Kidney (tissue), 14 donors: ENCODE measurements around the gene ITGBL1. TPM values are rescaled to one million over a fixed set of nuclear protein-coding genes. Genes with fewer than 3 reads are reported as not detected.

ENCODE experiments used
- DNase-seq, 5 donors: peaks; one replicate each; pipeline ENCODE4 v3.0.0-alpha.2; 2013 to 2020
- FAIRE-seq: peaks from 2 replicates; lab custom pipeline; 2012; peaks lifted over from hg19 to GRCh38; lab: Jason Lieb, UNC
- H3K27ac ChIP-seq, 2 donors: one replicate each; pipeline ENCODE4 v1.7.0; 2013; ENCODE audit warnings: low read depth in 2 of 2, low read length in 2 of 2, inconsistent platforms in 1 of 2
- H3K27me3 ChIP-seq: one replicate; pipeline ENCODE4 v1.7.1; 2013; ENCODE audit warnings: low read length, inconsistent platforms; ENCODE audit not compliant: control insufficient read depth, insufficient read depth
- H3K36me3 ChIP-seq, 3 donors: one replicate each; pipeline versions ENCODE4 v1.7.0 to v1.7.1; 2013; ENCODE audit warnings: low read length in 3 of 3, control low read depth in 1 of 3, inconsistent platforms in 1 of 3; ENCODE audit not compliant: insufficient read depth in 3 of 3, control insufficient read depth in 2 of 3
- H3K4me1 ChIP-seq, 3 donors: one replicate each; pipeline versions ENCODE4 v1.7.0 to v1.7.1; 2013; ENCODE audit warnings: low read length in 3 of 3, inconsistent platforms in 1 of 3, low read depth in 1 of 3; ENCODE audit not compliant: control insufficient read depth in 2 of 3, insufficient read depth in 2 of 3
- H3K4me3 ChIP-seq, 3 donors: one replicate each; pipeline versions ENCODE4 v1.7.0 to v1.8.1; 2013; ENCODE audit warnings: low read length in 3 of 3, control low read depth in 1 of 3, inconsistent platforms in 1 of 3
- H3K9ac ChIP-seq, 3 donors: one replicate each; pipeline versions ENCODE4 v1.7.0 to v1.7.1; 2013; ENCODE audit warnings: low read length in 3 of 3, control low read depth in 1 of 3, inconsistent platforms in 1 of 3
- H3K9me3 ChIP-seq, 3 donors: one replicate each; pipeline versions ENCODE4 v1.7.0 to v1.7.1; 2013; ENCODE audit warnings: low read length in 3 of 3, control low read depth in 1 of 3, inconsistent platforms in 1 of 3; ENCODE audit not compliant: control insufficient read depth in 2 of 3, insufficient read depth in 1 of 3
- CTCF ChIP-seq: IDR thresholded peaks from 3 replicates; pipeline ENCODE4 v1.5.1; 2012; ENCODE audit warnings: mild to moderate bottlenecking, moderate library complexity, borderline replicate concordance; ENCODE audit not compliant: insufficient read depth; ENCODE audit errors: extremely low read depth
- intact Hi-C: fragments of 100-400 bp; cut with DNase I; formaldehyde crosslinking; loops from one replicate; pipeline ENCODE4 v1.11.1; 2022
- polyA plus RNA-seq: library from polyadenylated mRNA; stranded (reverse); fragments of 350-450 nt; fragmentation: Illumina TruSeq; extraction: RNeasy Lipid Tissue Mini Kit (QIAGEN cat#74804); gene quantifications from one replicate; pipeline ENCODE4 v1.2.3, GENCODE V29; 2014; ENCODE audit warnings: low read depth, low replicate concordance; ENCODE audit not compliant: insufficient read depth
- total RNA-seq: library from RNA; stranded (reverse); fragmentation: NEBNext Ultra II Directional; extraction: Animal tissue kit (Norgen Biotek cat#: 25700); gene quantifications from one replicate; pipeline ENCODE4 v1.2.1, GENCODE V29; 2021
- donor health status: control.
- donor health status: control.
- donor health status: control.
- donor health status: control.
- donor health status: control.
- donor health status: DM: yes; HTN: yes; CAD: no.
- donor health status: Normal renal cell carcinoma (clear cell type).

The ITGBL1 gene
- total and polyA plus RNA-seq, 2 donors from 2014 or later = 1.4 to 7.7 TPM

GRCh38 chr13:101429733-101430132 is 22.7 kb upstream of the ITGBL1 start:
- Histone ChIP-seq H3K4me3 (no peak overlapping the region), H3K4me1 (no peaks in the 10 kb centered on the region), H3K36me3 (no peaks in the 10 kb centered on the region), H3K27me3 (no peaks in the 10 kb centered on the region), H3K9me3 (no peaks in the 10 kb centered on the region), H3K9ac (no peak overlapping the region), H3K27ac (no peak overlapping the region)
- intact Hi-C loops = no loop called here
- FAIRE-seq (no peak), DNase-seq (no peak)
- TF ChIP-seq CTCF = no peak

GRCh38 chr13:101433895-101434294 is 18.6 kb upstream of the ITGBL1 start:
- H3K4me1 ChIP-seq = no peaks in the 10 kb centered on the region
- H3K27me3 ChIP-seq = no peaks in the 10 kb centered on the region
- DNase-seq = no peak
- H3K36me3 ChIP-seq = no peaks in the 10 kb centered on the region
- no peak overlapping the region for H3K9ac ChIP-seq
- intact Hi-C loops = no loop called here
- no peak overlapping the region for H3K27ac ChIP-seq
- H3K9me3 ChIP-seq = no peaks in the 10 kb centered on the region
- TF ChIP-seq CTCF = no peak
- no peak overlapping the region for H3K4me3 ChIP-seq
- FAIRE-seq = no peak

- intact Hi-C loops = no loop called here
- Histone ChIP-seq H3K27me3 (no peaks in the 10 kb centered on the region), H3K36me3 (no peaks in the 10 kb centered on the region), H3K9ac (no peak overlapping the region), H3K9me3 (no peaks in the 10 kb centered on the region), H3K27ac (no peak overlapping the region), H3K4me3 (no peak overlapping the region), H3K4me1 (no peaks in the 10 kb centered on the region)
- no peak for DNase-seq
- FAIRE-seq = no peak
- no peak for TF ChIP-seq CTCF
Observed at GRCh38 chr13:101434486-101434885, 18.0 kb upstream of the ITGBL1 start.

- Histone ChIP-seq H3K9ac (no peak overlapping the region), H3K36me3 (no peaks in the 10 kb centered on the region), H3K4me1 (no peaks in the 10 kb centered on the region), H3K27me3 (no peaks in the 10 kb centered on the region), H3K27ac (no peak overlapping the region), H3K9me3 (no peaks in the 10 kb centered on the region), H3K4me3 (no peak overlapping the region)
- no peak for FAIRE-seq
- peak in 2 of 5 donors; percentile 11 to 12 for DNase-seq
- intact Hi-C loops = no loop called here
- TF ChIP-seq CTCF = no peak
Observed at GRCh38 chr13:101447852-101448251, 4.6 kb upstream of the ITGBL1 start.
